ENCODE data around the gene PCMTD2.

PCMTD2 gene

GRCh38 chr20:64239449-64240242, 15.9 kb upstream of the PCMTD2 start:
- no peak for DNase-seq

- no peak for DNase-seq
Measured at GRCh38 chr20:64240243-64241015, 15.1 kb upstream of the PCMTD2 start.

GRCh38 chr20:64241061-64241460, 14.5 kb upstream of the PCMTD2 start:
- no peak for DNase-seq

GRCh38 chr20:64242003-64242796, 13.3 kb upstream of the PCMTD2 start:
- DNase-seq: no peak

GRCh38 chr20:64242797-64243475, 12.6 kb upstream of the PCMTD2 start:
- no peak for DNase-seq

GRCh38 chr20:64244281-64244805, 11.2 kb upstream of the PCMTD2 start:
- DNase-seq: no peak

- no peak for DNase-seq
Measured at GRCh38 chr20:64244870-64245603, 10.5 kb upstream of the PCMTD2 start.

- DNase-seq: no peak
Measured at GRCh38 chr20:64245746-64246595, 9.6 kb upstream of the PCMTD2 start.

GRCh38 chr20:64246616-64247306, 8.8 kb upstream of the PCMTD2 start:
- no peak for DNase-seq

GRCh38 chr20:64247307-64247618, 8.3 kb upstream of the PCMTD2 start:
- no peak for DNase-seq

GRCh38 chr20:64247970-64248841, 7.3 kb upstream of the PCMTD2 start:
- DNase-seq: no peak

GRCh38 chr20:64250027-64250426, 5.5 kb upstream of the PCMTD2 start:
- DNase-seq: no peak

- DNase-seq: no peak
Measured at GRCh38 chr20:64253000-64253383, 2.6 kb upstream of the PCMTD2 start.

GRCh38 chr20:64253443-64253842, 2.1 kb upstream of the PCMTD2 start:
- no peak for DNase-seq

GRCh38 chr20:64254156-64254555, 1.4 kb upstream of the PCMTD2 start:
- no peak for DNase-seq

GRCh38 chr20:64254571-64255360, 782 bp upstream of the PCMTD2 start:
- no peak for DNase-seq

GRCh38 chr20:64256282-64256935, 861 bp downstream of the PCMTD2 start:
- DNase-seq: no peak
